Ascending aorta (tissue), 2 donors: ENCODE results near the gene MDGA2. TPM values are rescaled to one million over a fixed set of nuclear protein-coding genes. Genes with fewer than 3 reads are reported as not detected.

Source experiments
- DNase-seq, 2 donors: peaks; one replicate each; pipeline ENCODE4 v3.0.0-alpha.2; 2019; ENCODE audit warnings: low spot score in 2 of 2
- H3K27ac ChIP-seq, 2 donors: fragments of 200-600 bp; sonication (generic); one replicate each; pipeline ENCODE4 v1.5.1; 2016 to 2017; ENCODE audit warnings: mild to moderate bottlenecking in 1 of 2
- H3K27me3 ChIP-seq: fragments of 200-600 bp; sonication (generic); one replicate; pipeline ENCODE4 v1.5.1; 2017
- H3K36me3 ChIP-seq, 2 donors: fragments of 200-600 bp; sonication (generic); one replicate each; pipeline ENCODE4 v1.5.1; 2016
- H3K4me1 ChIP-seq, 2 donors: fragments of 200-600 bp; sonication (generic); one replicate each; pipeline ENCODE4 v1.5.1; 2016 to 2017; ENCODE audit warnings: mild to moderate bottlenecking in 1 of 2
- H3K4me3 ChIP-seq, 2 donors: fragments of 200-600 bp; sonication (generic); one replicate each; pipeline ENCODE4 v1.5.1; 2016 to 2017; ENCODE audit warnings: mild to moderate bottlenecking in 1 of 2
- H3K9me3 ChIP-seq, 2 donors: fragments of 200-600 bp; sonication (generic); one replicate each; pipeline ENCODE4 v1.5.1; 2016
- CTCF ChIP-seq, 3 experiments: fragments of 200-600 bp in 2 of 3; fragments of 450-650 bp in 1 of 3; sonication (generic) in 2 of 3; IDR thresholded peaks; one replicate each; pipeline ENCODE4 v1.5.1; 2016 to 2019; ENCODE audit warnings: antibody characterized with exemption in 3 of 3, mild to moderate bottlenecking in 1 of 3, moderate library complexity in 1 of 3
- intact Hi-C: fragments of 100-400 bp; cut with DNase I; formaldehyde crosslinking; loops from one replicate; pipeline ENCODE4 v1.15.1; 2023
- total RNA-seq: library from RNA; depleted of rRNA; stranded (reverse); fragments of >200 nt; gene quantifications from one replicate; pipeline ENCODE4 v1.1.0, GENCODE V29; 2016

MDGA2 gene
- total RNA-seq, 1 donor from 2014 or later, result not detected

DNA sequence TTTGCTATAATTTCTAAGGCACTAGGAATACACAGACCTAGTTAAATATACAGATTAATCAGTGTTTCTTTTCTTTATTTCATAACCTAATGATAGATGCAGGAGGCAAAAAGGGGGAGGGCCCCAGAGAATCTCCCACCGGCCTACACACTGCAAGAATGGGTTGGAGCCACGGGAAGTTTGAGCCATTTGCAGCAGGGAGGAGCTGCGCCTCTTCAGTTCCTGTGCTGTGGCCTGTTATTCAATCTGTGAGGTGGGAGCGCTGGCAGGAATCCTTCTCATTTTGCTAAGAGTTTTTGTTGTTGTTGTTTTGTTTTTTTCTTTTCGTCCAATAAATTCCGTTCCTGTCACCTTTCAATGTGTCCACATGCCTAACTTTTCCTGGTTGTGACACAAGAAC lies 772.6 kb downstream of the MDGA2 start:
- no peak overlapping the region for H3K27ac ChIP-seq
- intact Hi-C loops, result no loop called here
- TF ChIP-seq CTCF (IDR thresholded peaks at IDR 0.05), result no peak
- H3K36me3 ChIP-seq, result no peaks in the 10 kb centered on the region
- H3K27me3 ChIP-seq, result no peaks in the 10 kb centered on the region
- no peaks in the 10 kb centered on the region for H3K9me3 ChIP-seq
- DNase-seq, result no peak
- no peak overlapping the region for H3K4me3 ChIP-seq
- no peaks in the 10 kb centered on the region for H3K4me1 ChIP-seq

DNA sequence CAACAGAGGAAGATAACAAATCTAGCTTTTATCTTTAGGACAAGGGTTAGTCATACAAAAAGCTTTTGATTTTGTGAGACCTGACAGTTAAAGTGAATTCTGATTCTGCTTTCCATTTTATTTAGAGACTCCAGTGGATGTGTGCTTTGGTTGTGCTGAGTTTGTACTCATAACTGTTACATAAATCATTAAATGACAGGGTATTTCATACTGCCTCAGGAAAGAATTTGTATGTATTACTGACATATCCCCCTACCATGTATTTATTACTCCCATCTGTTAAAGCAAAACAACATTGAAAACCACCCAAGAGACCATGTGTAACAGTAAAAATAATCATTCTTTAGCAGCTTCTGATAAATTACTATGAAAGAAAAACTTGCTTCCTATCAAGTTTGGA lies 780.9 kb downstream of the MDGA2 start:
- intact Hi-C loops, result no loop called here
- Histone ChIP-seq H3K27ac (no peak overlapping the region), H3K4me1 (no peaks in the 10 kb centered on the region), H3K4me3 (no peak overlapping the region), H3K9me3 (no peaks in the 10 kb centered on the region), H3K36me3 (no peaks in the 10 kb centered on the region), H3K27me3 (no peaks in the 10 kb centered on the region)
- TF ChIP-seq CTCF (IDR thresholded peaks at IDR 0.05), result no peak
- no peak for DNase-seq

- no peaks in the 10 kb centered on the region for H3K36me3 ChIP-seq
- H3K27me3 ChIP-seq, result no peaks in the 10 kb centered on the region
- no peaks in the 10 kb centered on the region for H3K4me1 ChIP-seq
- no peak overlapping the region for H3K27ac ChIP-seq
- no peaks in the 10 kb centered on the region for H3K9me3 ChIP-seq
- no peak for TF ChIP-seq CTCF (IDR thresholded peaks at IDR 0.05)
- H3K4me3 ChIP-seq, result no peak overlapping the region
- no peak for DNase-seq
- intact Hi-C loops, result no loop called here
Observed at GRCh38 chr14:46887144-46887543, 788.3 kb downstream of the MDGA2 start.

DNA sequence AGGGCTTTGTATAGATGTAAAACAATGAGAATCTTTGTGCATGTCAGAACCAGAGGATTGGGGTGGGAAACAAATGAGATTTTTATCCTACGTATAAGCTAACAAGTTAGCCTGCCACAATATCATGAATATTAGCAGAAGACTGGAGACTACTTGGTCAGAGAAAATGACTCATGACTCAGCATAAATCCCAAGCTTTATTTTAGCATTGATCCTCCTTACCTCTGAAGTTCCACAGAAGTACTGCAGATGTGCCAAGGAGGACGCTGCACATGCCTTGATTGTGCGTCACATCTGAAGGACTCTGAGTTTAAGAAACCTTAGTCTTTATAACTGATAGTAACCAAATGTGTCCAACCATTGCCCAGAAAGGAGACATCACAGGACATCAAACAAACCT lies 789.8 kb downstream of the MDGA2 start:
- intact Hi-C loops, result no loop called here
- Histone ChIP-seq H3K27ac (no peak overlapping the region), H3K4me1 (no peaks in the 10 kb centered on the region), H3K27me3 (no peaks in the 10 kb centered on the region), H3K9me3 (no peaks in the 10 kb centered on the region), H3K36me3 (no peaks in the 10 kb centered on the region), H3K4me3 (no peak overlapping the region)
- no peak for DNase-seq
- TF ChIP-seq CTCF (IDR thresholded peaks at IDR 0.05), result no peak

DNA sequence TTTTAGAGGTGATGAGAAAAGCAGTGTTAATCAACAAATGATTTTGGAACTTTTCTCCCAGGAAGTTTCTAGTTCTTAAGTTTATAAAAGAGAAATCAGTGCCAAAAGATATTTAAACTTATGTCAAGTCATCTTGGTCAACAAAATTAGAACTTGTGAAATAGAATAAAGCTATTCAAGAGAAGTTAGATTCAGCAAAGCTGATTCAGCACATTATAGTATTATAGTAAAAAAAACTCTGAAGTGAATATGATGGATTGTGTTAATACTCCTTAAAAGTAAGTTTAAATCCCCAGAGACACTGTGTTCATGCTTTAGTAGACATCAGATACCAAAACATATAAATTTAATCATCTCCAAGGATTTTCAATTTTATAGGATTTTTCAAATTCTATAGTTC lies 813.7 kb downstream of the MDGA2 start:
- H3K4me3 ChIP-seq, result no peak overlapping the region
- no peak overlapping the region for H3K27ac ChIP-seq
- DNase-seq, result no peak
- H3K4me1 ChIP-seq, result no peaks in the 10 kb centered on the region
- H3K9me3 ChIP-seq, result no peaks in the 10 kb centered on the region
- intact Hi-C loops, result no loop called here
- H3K27me3 ChIP-seq, result no peaks in the 10 kb centered on the region
- TF ChIP-seq CTCF (IDR thresholded peaks at IDR 0.05), result no peak
- H3K36me3 ChIP-seq, result no peaks in the 10 kb centered on the region
